Lung (tissue), 12 donors: ENCODE measurements around the gene XPR1. TPM values are rescaled to one million over a fixed set of nuclear protein-coding genes. Genes with fewer than 3 reads are reported as not detected.

Source experiments
- ATAC-seq: fragments of 200-7000 bp; cut with Tn5 transposase; one replicate; pipeline ENCODE4 v1.9.1; 2020; ENCODE audit warnings: moderate number of reproducible peaks; ENCODE audit not compliant: insufficient read depth, low FRiP score
- DNase-seq, 3 donors: peaks; one replicate each; pipeline ENCODE4 v3.0.0-alpha.2; 2013 to 2017
- H3K27ac ChIP-seq, 2 donors: one replicate each; pipeline ENCODE4 v1.5.1; 2013; ENCODE audit warnings: mild to moderate bottlenecking in 2 of 2, moderate library complexity in 2 of 2, control low read depth in 1 of 2, inconsistent platforms in 1 of 2, low read depth in 1 of 2, low read length in 1 of 2
- H3K27me3 ChIP-seq, 3 donors: one replicate each; pipeline ENCODE4 v1.5.1; 2013; ENCODE audit warnings: low read length in 2 of 3; ENCODE audit not compliant: control insufficient read depth in 3 of 3, insufficient read depth in 3 of 3
- H3K36me3 ChIP-seq, 4 donors: one replicate each; pipeline ENCODE4 v1.5.1; 2013; ENCODE audit warnings: low read length in 4 of 4, mild to moderate bottlenecking in 1 of 4, moderate library complexity in 1 of 4; ENCODE audit not compliant: control insufficient read depth in 4 of 4, insufficient read depth in 4 of 4
- H3K4me1 ChIP-seq, 5 donors: one replicate each; pipeline ENCODE4 v1.5.1; 2013; ENCODE audit warnings: low read length in 5 of 5, mild to moderate bottlenecking in 2 of 5, moderate library complexity in 1 of 5; ENCODE audit not compliant: control insufficient read depth in 5 of 5, insufficient read depth in 5 of 5
- H3K4me3 ChIP-seq: one replicate; pipeline ENCODE4 v1.5.1; 2013; ENCODE audit warnings: mild to moderate bottlenecking, control low read depth, moderate library complexity
- H3K9ac ChIP-seq, 2 donors: one replicate each; pipeline ENCODE4 v1.5.1; 2013; ENCODE audit warnings: low read length in 2 of 2, control low read depth in 1 of 2; ENCODE audit not compliant: insufficient read depth in 1 of 2
- H3K9me3 ChIP-seq, 4 donors: one replicate each; pipeline ENCODE4 v1.5.1; 2013; ENCODE audit warnings: low read length in 3 of 4, mild to moderate bottlenecking in 1 of 4, moderate library complexity in 1 of 4; ENCODE audit not compliant: control insufficient read depth in 4 of 4, insufficient read depth in 3 of 4
- WGBS, 2 donors: extraction: QIAGEN DNeasy Blood & Tissue Kit; methylation state at CpG; one replicate each; pipeline ENCODE4 v1.1.7; 2013; 5-methylcytosine and 5-hydroxymethylcytosine counted together
- polyA plus RNA-seq, 2 donors: library from polyadenylated mRNA; stranded (reverse); fragments of 200-250 nt; gene quantifications; one replicate each; pipeline ENCODE4 v1.2.1, GENCODE V29; 2013
- total RNA-seq, 2 donors: library from RNA; depleted of rRNA in 1 of 2; stranded (reverse); fragments of >200 nt in 1 of 2; gene quantifications; one replicate each; pipeline ENCODE4 v1.2.1, GENCODE V29; 2014 to 2021
- TF ChIP-seq, protein P1 (sequence below): IDR thresholded peaks from 2 replicates; pipeline ENCODE4 v1.5.1; 2012; ENCODE audit warnings: mild to moderate bottlenecking; ENCODE audit errors: control extremely low read depth, extremely low read depth
- donor health status: control.
- donor health status: control.
- donor health status: Bipolar disorder and iron deficiency.
- donor health status: healthy.
- donor health status: DM: yes; HTN: yes; CAD: no.

The XPR1 gene
- total and polyA plus RNA-seq, 4 donors: 7.4 to 44.0 (median 21.9) TPM

DNA sequence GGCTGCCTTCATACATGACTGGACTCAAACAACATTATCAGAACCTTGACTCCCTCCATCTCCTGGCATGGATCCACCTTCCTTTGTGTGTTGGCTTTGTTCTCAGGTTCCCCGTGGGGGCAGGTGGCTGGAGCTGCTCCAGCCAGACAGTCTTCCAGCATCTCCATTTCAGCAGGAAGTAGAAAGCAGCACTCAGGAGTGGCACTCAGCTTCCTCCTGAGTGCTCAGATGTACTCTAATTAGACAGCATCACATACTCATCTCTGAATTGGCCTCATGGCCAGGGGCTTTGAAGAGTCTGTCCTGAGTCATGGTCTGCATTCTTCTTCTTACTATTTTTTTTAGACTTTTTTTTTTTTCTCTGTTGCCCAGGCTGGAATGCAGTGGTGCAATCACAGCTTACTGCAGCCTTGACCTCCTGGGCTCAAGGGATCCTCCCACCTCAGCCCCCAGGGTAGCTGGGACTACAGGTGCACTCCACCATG lies 45.1 kb upstream of the XPR1 start:
- no peak overlapping the region for H3K4me3 ChIP-seq
- TF ChIP-seq, protein P1, sequence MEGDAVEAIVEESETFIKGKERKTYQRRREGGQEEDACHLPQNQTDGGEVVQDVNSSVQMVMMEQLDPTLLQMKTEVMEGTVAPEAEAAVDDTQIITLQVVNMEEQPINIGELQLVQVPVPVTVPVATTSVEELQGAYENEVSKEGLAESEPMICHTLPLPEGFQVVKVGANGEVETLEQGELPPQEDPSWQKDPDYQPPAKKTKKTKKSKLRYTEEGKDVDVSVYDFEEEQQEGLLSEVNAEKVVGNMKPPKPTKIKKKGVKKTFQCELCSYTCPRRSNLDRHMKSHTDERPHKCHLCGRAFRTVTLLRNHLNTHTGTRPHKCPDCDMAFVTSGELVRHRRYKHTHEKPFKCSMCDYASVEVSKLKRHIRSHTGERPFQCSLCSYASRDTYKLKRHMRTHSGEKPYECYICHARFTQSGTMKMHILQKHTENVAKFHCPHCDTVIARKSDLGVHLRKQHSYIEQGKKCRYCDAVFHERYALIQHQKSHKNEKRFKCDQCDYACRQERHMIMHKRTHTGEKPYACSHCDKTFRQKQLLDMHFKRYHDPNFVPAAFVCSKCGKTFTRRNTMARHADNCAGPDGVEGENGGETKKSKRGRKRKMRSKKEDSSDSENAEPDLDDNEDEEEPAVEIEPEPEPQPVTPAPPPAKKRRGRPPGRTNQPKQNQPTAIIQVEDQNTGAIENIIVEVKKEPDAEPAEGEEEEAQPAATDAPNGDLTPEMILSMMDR: no peak
- ATAC-seq (no peak), DNase-seq (no peak)
- H3K9me3 ChIP-seq: peaks cover 0 to 3% (median 0%) of the 10 kb centered on the region in 4 donors
- no peak overlapping the region for H3K9ac ChIP-seq
- H3K27ac ChIP-seq: no peak overlapping the region
- H3K36me3 ChIP-seq: no peaks in the 10 kb centered on the region
- H3K27me3 ChIP-seq: no peaks in the 10 kb centered on the region
- 21 to 26% methylated on average over 1 of the region's 1 CpG for WGBS, 2 donors
- H3K4me1 ChIP-seq: peaks cover 0 to 3% (median 0%) of the 10 kb centered on the region in 5 donors

DNA sequence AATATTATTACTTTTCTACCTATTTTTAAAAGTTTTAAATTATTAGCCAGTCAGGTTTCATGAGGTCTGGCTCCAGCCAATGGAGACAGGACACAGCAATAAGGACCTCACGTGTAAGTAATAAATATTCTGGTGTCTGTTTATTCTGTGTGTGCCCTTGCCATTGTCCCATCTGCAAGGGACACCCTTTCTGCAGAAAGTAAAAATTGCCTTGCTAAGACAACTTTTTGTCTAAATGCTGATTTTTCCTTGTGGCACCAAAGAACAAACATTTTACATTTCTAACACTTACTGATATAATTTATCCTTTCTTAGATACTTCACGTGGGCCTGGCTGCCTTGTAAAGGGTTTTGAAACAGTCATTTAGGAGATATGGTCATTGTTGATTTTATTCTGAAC lies 43.7 kb upstream of the XPR1 start:
- TF ChIP-seq, protein P1: no peak
- Histone ChIP-seq H3K36me3 (no peaks in the 10 kb centered on the region), H3K9me3 (peaks cover 0 to 3% (median 0%) of the 10 kb centered on the region in 4 donors), H3K27ac (no peak overlapping the region), H3K27me3 (no peaks in the 10 kb centered on the region), H3K9ac (no peak overlapping the region), H3K4me1 (peaks cover 0 to 3% (median 0%) of the 10 kb centered on the region in 5 donors), H3K4me3 (no peak overlapping the region)
- ATAC-seq: no peak
- DNase-seq: no peak
- 80 to 89% methylated on average over 2 of the region's 2 CpGs for WGBS, 2 donors

- Histone ChIP-seq H3K27ac (no peak overlapping the region), H3K4me1 (peaks cover 0 to 3% (median 0%) of the 10 kb centered on the region in 5 donors), H3K4me3 (no peak overlapping the region), H3K9ac (no peak overlapping the region), H3K27me3 (no peaks in the 10 kb centered on the region), H3K9me3 (peaks cover 0 to 3% (median 0%) of the 10 kb centered on the region in 4 donors), H3K36me3 (no peaks in the 10 kb centered on the region)
- no peak for ATAC-seq
- WGBS, 2 donors: 91 to 93% methylated on average over 2 of the region's 2 CpGs
- no peak for DNase-seq
- TF ChIP-seq, protein P1: no peak
Measured at GRCh38 chr1:180590889-180591288, 40.9 kb upstream of the XPR1 start.

- Histone ChIP-seq H3K9me3 (peaks cover 0 to 3% (median 0%) of the 10 kb centered on the region in 4 donors), H3K36me3 (no peaks in the 10 kb centered on the region), H3K27me3 (no peaks in the 10 kb centered on the region), H3K4me3 (no peak overlapping the region), H3K4me1 (peaks cover 0 to under 1% (median 0%) of the 10 kb centered on the region in 5 donors), H3K27ac (no peak overlapping the region), H3K9ac (no peak overlapping the region)
- ATAC-seq (no peak), DNase-seq (no peak)
- 85 to 91% methylated on average over 3 of the region's 3 CpGs for WGBS, 2 donors
- TF ChIP-seq, protein P1: no peak
Measured at GRCh38 chr1:180593382-180593781, 38.4 kb upstream of the XPR1 start.
